ENCODE results near the gene ADAMTS16. TPM values are rescaled to one million over a fixed set of nuclear protein-coding genes. Genes with fewer than 3 reads are reported as not detected.

ADAMTS16 gene
- total and polyA plus RNA-seq, 2 donors (not counting 3 experiments of a cell fraction or from before 2014, with no cell fraction given) = not detected

DNA sequence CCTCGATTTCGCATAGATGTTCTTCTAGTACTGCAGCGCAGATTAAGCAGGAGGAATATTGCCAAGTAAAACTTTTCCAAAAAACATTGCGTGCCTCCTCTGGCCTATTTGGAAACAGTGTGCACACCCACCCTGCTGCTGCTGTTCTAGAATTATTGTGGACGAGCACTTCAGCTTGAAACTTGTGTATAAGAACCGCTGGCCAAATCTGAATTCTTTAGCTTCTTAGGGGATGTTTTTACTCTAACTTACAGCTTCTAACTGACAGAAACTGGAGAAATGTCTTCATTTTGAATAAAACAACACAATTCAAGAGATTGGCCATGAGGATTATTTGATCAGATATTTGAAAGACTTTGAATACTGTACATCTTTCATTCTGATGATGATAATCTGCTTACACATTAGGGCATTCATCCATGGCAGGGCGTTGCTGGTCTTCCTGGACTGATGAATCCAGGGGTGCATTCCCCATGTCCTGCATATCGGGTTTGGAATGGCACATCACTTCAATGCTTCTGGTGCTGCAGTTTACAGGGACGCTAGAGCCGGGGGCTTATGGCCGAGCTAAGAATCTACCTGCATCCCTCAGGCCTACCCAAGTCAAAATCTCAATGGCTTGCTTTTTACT, 6.5 kb downstream of the ADAMTS16 start:
- BruUV-seq (replicated peaks) = no TSS peak
- ChIA-PET POLR2A (no interaction called here), CTCF (no interaction called here)
- H3K4me2 ChIP-seq (ENCODE audit: insufficient read depth, low read length) = no peak overlapping the region
- H3K27me3 ChIP-seq (ENCODE audit: control insufficient read depth in 2 of 2, insufficient read depth in 2 of 2, low read length in 2 of 2) = no peaks in the 10 kb centered on the region
- FAIRE-seq = no peak
- no peak overlapping the region for H3K4me3 ChIP-seq (replicated peaks in 1 of 3; ENCODE audit: insufficient read depth in 1 of 3, low read depth in 1 of 3, low read length in 3 of 3)
- H3K36me3 ChIP-seq (ENCODE audit: control insufficient read depth in 2 of 2, extremely low read depth in 1 of 2, insufficient read depth in 2 of 2, low read length in 2 of 2) = no peaks in the 10 kb centered on the region
- no peaks in the 10 kb centered on the region for H3K4me1 ChIP-seq (ENCODE audit: control insufficient read depth, extremely low read depth, insufficient read depth, low read length)
- H3K79me2 ChIP-seq (ENCODE audit: control insufficient read depth, insufficient read depth, low read length) = no peaks in the 10 kb centered on the region
- H3K27ac ChIP-seq (ENCODE audit: insufficient read depth, low read depth, low read length) = no peak overlapping the region
- dilution Hi-C loops (cut with MboI; ENCODE audit: extremely low pct_ligation_motif_present, low sequenced_read_pairs) (no loop called here), intact Hi-C loops (cut with micrococcal nuclease) (no loop called here)
- H3K9ac ChIP-seq (replicated peaks; ENCODE audit: extremely low read depth, insufficient read depth, low read length) = no peak overlapping the region
- no peaks in the 10 kb centered on the region for H4K20me1 ChIP-seq (replicated peaks; ENCODE audit: control insufficient read depth, extremely low read depth, insufficient read depth, low read length)
- H3K9me3 ChIP-seq (replicated peaks; ENCODE audit: control insufficient read depth, insufficient read depth, low read length) = no peaks in the 10 kb centered on the region
- no peaks in the 10 kb centered on the region for H3K9me1 ChIP-seq (replicated peaks; ENCODE audit: control insufficient read depth, extremely low read depth, insufficient read depth, low read length)
- TF ChIP-seq POLR2A (IDR thresholded peaks at IDR 0.05; ENCODE audit: low read depth, low read length) = no peak
- TF ChIP-seq EZH2 (IDR thresholded peaks at IDR 0.05; ENCODE audit: borderline replicate concordance, low read depth, low read length, severe bottlenecking) = no peak
- TF ChIP-seq POLR2AphosphoS5 (IDR thresholded peaks at IDR 0.05; ENCODE audit: insufficient read depth, low read depth, low read length) = no peak
- no peak for TF ChIP-seq GATA2 (IDR thresholded peaks at IDR 0.05; ENCODE audit: insufficient read depth, insufficient read length, low read depth, low read length)
- TF ChIP-seq FOS (IDR thresholded peaks at IDR 0.05; ENCODE audit: borderline replicate concordance, insufficient read depth, low read length) = no peak
- TF ChIP-seq, protein P1, sequence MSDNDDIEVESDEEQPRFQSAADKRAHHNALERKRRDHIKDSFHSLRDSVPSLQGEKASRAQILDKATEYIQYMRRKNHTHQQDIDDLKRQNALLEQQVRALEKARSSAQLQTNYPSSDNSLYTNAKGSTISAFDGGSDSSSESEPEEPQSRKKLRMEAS (IDR thresholded peaks at IDR 0.05; ENCODE audit: insufficient read depth, insufficient read length) = no peak
- no peak for TF ChIP-seq MYC (IDR thresholded peaks at IDR 0.05; ENCODE audit: low read depth, low read length)
- no peak for TF ChIP-seq CTCF (IDR thresholded peaks at IDR 0.05; ENCODE audit: extremely low read depth in 1 of 2, insufficient read depth in 1 of 2, low read depth in 1 of 2, low read length in 2 of 2)
- TF ChIP-seq JUN (IDR thresholded peaks at IDR 0.05; ENCODE audit: borderline replicate concordance, insufficient read depth, insufficient read length, low read depth) = no peak
- DNase-seq (ENCODE audit: low read depth, low spot score) = no peak
- H2AFZ ChIP-seq (ENCODE audit: low read depth, low read length) = no peak overlapping the region

All from endothelial cell of umbilical vein (primary cell).